Activated T-cell treated with anti-CD3 and anti-CD28 coated beads, Interleukin-2, amount 50 U/mL, for 4 hours (primary cell): ENCODE data around the gene CHFR. TPM values are rescaled to one million over a fixed set of nuclear protein-coding genes. Genes with fewer than 3 reads are reported as not detected.
"Not testable (repeated sequence)": the region's sequence is repeated elsewhere in the genome, so short reads cannot be mapped to it uniquely, and the experiment has no call there.

Source experiments
- ATAC-seq, 2 donors: fragments of 200-7000 bp; cut with Tn5 transposase; one replicate each; pipeline ENCODE4 v1.10.0; 2021
- DNase-seq: peaks from one replicate; pipeline ENCODE4 v3.0.0-alpha.2; 2020
- H3K27me3 Mint-ChIP-seq: one replicate; pipeline ENCODE4 v1.8.0; 2021; ENCODE audit warnings: low read depth, mixed read lengths
- H3K36me3 Mint-ChIP-seq: one replicate; pipeline ENCODE4 v1.8.0; 2022; ENCODE audit warnings: mixed read lengths; ENCODE audit not compliant: insufficient read depth
- H3K4me1 Mint-ChIP-seq: one replicate; pipeline ENCODE4 v1.8.0; 2021; ENCODE audit warnings: low read depth, mixed read lengths
- H3K4me3 Mint-ChIP-seq: one replicate; pipeline ENCODE4 v1.8.0; 2021; ENCODE audit warnings: mild to moderate bottlenecking, moderate library complexity, mixed read lengths
- H3K9me3 Mint-ChIP-seq: one replicate; pipeline ENCODE4 v1.8.0; 2021; ENCODE audit warnings: mixed read lengths
- total RNA-seq, 3 donors: library from RNA; stranded (reverse); gene quantifications; one replicate each; pipeline ENCODE4 v1.2.1, GENCODE V29; 2021

Gene CHFR
- total RNA-seq, 3 donors from 2014 or later: 52.3 to 54.4 (median 53.5) TPM

DNA sequence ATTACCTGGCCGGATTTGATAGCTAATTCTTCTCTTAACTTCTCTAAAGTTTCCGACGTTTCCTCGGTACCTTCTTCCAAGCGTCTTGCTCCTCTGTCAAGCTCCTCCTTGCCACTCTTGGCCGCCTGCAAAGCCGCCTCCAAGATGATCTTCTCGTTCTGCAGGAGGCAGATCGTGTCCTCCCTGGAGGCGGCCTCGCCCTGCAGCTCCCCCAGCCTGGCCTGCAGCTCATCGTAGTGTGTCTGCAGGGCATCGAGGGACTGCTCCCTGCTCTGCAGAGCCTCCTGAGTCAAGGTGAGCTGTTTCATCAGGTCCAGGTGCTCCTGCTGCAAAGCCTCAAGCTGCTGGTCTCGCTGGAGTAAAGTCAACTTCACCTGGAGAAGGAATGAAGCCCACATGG lies 91.6 kb downstream of the CHFR start:
- Mint-ChIP-seq H3K27me3 (no peaks in the 10 kb centered on the region), H3K4me1 (no peaks in the 10 kb centered on the region), H3K36me3 (peaks cover 18% of the 10 kb centered on the region), H3K4me3 (no peak overlapping the region), H3K9me3 (no peaks in the 10 kb centered on the region)
- DNase-seq: no peak
- no peak for ATAC-seq

GRCh38 chr12:132791940-132792339 lies 95.5 kb downstream of the CHFR start:
- H3K4me1 Mint-ChIP-seq, ATAC-seq, H3K9me3 Mint-ChIP-seq, H3K27me3 Mint-ChIP-seq, DNase-seq, H3K4me3 Mint-ChIP-seq: not testable (repeated sequence)
- H3K36me3 Mint-ChIP-seq: peaks cover 28% of the 10 kb centered on the region

GRCh38 chr12:132789099-132789471 lies 98.3 kb downstream of the CHFR start:
- Mint-ChIP-seq H3K9me3 (no peaks in the 10 kb centered on the region), H3K27me3 (no peaks in the 10 kb centered on the region), H3K4me1 (no peaks in the 10 kb centered on the region), H3K36me3 (peaks cover 40% of the 10 kb centered on the region), H3K4me3 (no peak overlapping the region)
- ATAC-seq (no peak), DNase-seq (no peak)

DNA sequence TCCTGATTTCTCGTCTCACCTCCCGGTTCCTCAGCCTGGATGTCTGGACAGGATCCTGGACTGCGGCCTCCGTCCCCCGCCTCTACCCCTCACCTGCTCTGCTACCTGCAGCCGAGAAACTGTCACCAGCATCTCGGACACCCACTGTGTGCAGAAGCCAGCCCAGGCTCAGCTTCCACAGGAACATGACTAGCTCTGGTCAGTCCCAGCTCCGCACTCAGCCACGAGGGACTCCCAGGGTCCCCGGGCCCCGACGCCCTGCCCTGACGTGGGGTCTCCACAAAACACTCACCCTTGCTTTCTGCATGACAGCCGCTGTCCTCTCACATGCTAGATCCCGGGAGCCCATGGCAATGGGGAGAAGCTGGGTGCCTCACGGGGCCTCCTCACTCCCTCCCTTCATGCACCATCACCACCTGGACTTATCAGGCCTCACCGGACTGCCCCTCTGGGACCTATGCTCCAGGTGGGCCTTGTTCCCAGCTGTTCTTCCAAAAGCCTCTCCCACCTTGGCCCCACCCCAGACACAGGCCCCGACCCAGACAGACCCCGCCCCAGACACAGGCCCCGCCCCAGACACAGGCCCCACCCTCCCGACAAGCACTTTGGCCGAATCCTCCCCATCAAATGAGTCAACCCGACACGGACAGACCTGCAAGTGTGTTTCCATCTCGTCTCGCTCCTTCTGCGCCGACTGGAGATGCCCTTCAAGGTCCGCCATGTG lies 98.9 kb downstream of the CHFR start:
- Mint-ChIP-seq H3K27me3 (no peaks in the 10 kb centered on the region), H3K36me3 (peaks cover 38% of the 10 kb centered on the region), H3K4me3 (no peak overlapping the region), H3K9me3 (no peaks in the 10 kb centered on the region), H3K4me1 (no peaks in the 10 kb centered on the region)
- ATAC-seq (peak; percentile 48 to 58), DNase-seq (no peak)

- H3K27me3 Mint-ChIP-seq: no peaks in the 10 kb centered on the region
- no peak overlapping the region for H3K4me3 Mint-ChIP-seq
- no peak for ATAC-seq
- DNase-seq: no peak
- H3K4me1 Mint-ChIP-seq: no peaks in the 10 kb centered on the region
- peaks cover 38% of the 10 kb centered on the region for H3K36me3 Mint-ChIP-seq
- no peaks in the 10 kb centered on the region for H3K9me3 Mint-ChIP-seq
Observed at GRCh38 chr12:132787877-132788276, 99.5 kb downstream of the CHFR start.

GRCh38 chr12:132786192-132786591 lies 101.2 kb downstream of the CHFR start:
- Mint-ChIP-seq H3K4me1 (no peaks in the 10 kb centered on the region), H3K9me3 (no peaks in the 10 kb centered on the region), H3K4me3 (no peak overlapping the region), H3K27me3 (no peaks in the 10 kb centered on the region), H3K36me3 (peaks cover 44% of the 10 kb centered on the region)
- no peak for DNase-seq
- no peak for ATAC-seq

GRCh38 chr12:132784580-132784979 lies 102.8 kb downstream of the CHFR start:
- Mint-ChIP-seq H3K4me1 (no peaks in the 10 kb centered on the region), H3K9me3 (no peaks in the 10 kb centered on the region), H3K4me3 (no peak overlapping the region), H3K27me3 (no peaks in the 10 kb centered on the region), H3K36me3 (peaks cover 57% of the 10 kb centered on the region)
- DNase-seq: no peak
- ATAC-seq: no peak

DNA sequence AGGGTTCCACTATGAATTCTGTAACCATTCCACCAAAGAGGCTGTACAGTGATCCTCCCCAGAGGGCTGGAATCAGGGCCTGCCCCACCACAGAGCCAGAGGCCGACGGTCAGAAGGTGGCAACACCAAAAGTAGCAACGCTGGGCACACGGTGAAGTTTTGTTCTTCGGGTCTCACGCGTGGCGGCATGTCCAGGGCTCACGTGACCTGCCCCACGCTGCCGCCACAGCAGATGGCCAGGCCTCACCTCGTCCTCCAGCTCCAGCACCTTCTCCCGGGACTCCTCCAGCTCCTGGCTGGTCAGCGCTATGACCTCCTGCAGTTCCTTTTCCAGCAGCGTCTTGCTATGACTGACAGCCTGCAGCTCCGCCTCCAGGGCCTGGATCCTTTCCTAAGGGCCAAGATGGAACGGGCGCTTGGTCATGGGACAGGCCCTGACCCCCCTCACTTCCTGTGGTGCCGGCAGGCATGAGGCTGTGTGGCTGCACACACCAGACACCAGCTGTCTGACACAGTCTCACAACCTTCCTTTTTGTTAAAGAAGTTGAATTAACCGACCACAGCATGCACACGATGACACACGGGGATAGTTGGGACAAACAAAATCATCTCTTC lies 103.4 kb downstream of the CHFR start:
- no peak for DNase-seq
- Mint-ChIP-seq H3K36me3 (peaks cover 55% of the 10 kb centered on the region), H3K4me3 (no peak overlapping the region), H3K9me3 (no peaks in the 10 kb centered on the region), H3K27me3 (no peaks in the 10 kb centered on the region), H3K4me1 (no peaks in the 10 kb centered on the region)
- no peak for ATAC-seq

Other genes starting within 250 kb of the CHFR start
- 100 to 1,000 TPM in 2 of 3 donors, 10 to 100 TPM in 1; 98.4 to 110 (median 101) TPM for gene POLE, start 200.3 kb downstream of the CHFR start, total RNA-seq
- 10 to 100 TPM in 1 of 3 donors, 1 to 10 TPM in 2; 5.9 to 11.5 (median 7.0) TPM for gene PXMP2, start 200.0 kb downstream of the CHFR start, total RNA-seq
- 100 to 1,000 TPM; 128 to 170 (median 147) TPM for gene PGAM5, start 176.8 kb downstream of the CHFR start, total RNA-seq
- gene ANKLE2, start 125.8 kb downstream of the CHFR start, total RNA-seq: 100 to 1,000 TPM in 2 of 3 donors, 10 to 100 TPM in 1; 96.7 to 112 (median 111) TPM
- 10 to 100 TPM; 74.6 to 86.9 (median 75.9) TPM for gene GOLGA3, start 58.7 kb downstream of the CHFR start, total RNA-seq
- gene ZNF605, start 68.7 kb upstream of the CHFR start, total RNA-seq: 1 to 10 TPM; 3.9 to 5.0 (median 4.9) TPM
- 10 to 100 TPM; 19.4 to 30.2 (median 24.0) TPM for gene ZNF26, start 98.8 kb upstream of the CHFR start, total RNA-seq
- 10 to 100 TPM; 11.5 to 15.6 (median 12.5) TPM for gene ZNF84, start 149.9 kb upstream of the CHFR start, total RNA-seq
- gene ZNF140, start 193.3 kb upstream of the CHFR start, total RNA-seq: 10 to 100 TPM; 10.4 to 15.0 (median 13.4) TPM
- gene ZNF891, start 242.7 kb upstream of the CHFR start, total RNA-seq: 1 to 10 TPM; 1.4 to 1.6 (median 1.6) TPM
- gene ZNF10, start 243.0 kb upstream of the CHFR start, total RNA-seq: 1 to 10 TPM; 2.4 to 3.5 (median 2.6) TPM